Measurements from ENCODE around the gene VPS8.
"Not testable (repeated sequence)": the region's sequence is repeated elsewhere in the genome, so short reads cannot be mapped to it uniquely, and the experiment has no call there.

VPS8 gene

DNA sequence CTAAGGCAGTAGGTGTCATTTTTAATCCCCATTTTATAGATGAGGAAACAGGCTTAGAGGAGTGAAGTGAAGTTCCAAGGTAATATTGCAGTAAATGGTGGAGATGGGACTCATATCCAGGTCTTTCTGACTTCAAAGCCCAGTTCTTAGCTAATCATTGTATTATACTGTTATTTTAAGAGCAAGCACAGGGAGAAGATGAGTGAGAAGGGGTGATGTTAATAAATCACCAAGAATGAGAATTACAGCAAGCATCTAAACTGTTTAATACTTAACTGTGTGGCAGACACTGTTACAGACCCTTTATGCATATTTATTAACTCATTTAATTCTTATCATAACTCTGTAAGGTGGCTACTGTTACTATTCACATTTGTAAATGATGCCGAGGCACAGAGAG, 61.2 kb downstream of the VPS8 start:
- no peak for DNase-seq

GRCh38 chr3:184874709-184875644, 63.0 kb downstream of the VPS8 start:
- DNase-seq = peak; percentile 3

DNA sequence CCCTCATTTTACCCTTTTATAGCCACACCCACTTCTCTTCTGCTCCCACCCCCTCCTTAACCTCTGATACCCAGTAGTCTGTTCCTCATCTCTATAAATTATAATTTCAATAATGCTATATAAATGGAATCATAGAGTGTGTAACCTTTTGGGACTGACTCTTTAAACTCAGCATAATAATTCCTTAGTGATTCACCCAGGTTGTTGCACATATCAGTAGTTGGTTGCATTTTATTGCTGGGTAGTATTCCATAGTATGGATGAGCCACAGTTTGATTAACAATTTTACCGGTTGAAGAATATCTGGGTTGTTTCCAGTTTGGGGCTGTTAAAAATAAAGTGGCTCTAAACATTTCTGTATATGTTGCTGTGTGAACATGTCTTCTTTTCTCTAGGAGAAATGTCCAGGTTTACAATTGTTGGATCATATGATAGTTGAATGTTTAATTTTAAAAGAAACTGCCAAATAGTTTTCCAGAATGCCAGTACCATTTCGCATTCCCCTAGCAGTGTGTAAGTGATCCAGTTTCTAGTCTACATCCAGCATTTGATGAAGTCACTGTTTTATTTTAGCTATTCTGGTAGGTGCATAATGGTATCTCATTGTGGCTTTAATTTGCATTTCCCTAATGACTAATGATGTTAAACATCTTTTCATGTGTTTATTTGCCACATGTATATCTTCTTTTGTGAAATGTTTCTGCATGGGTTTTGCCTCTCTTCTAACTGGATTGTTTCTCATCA, 68.5 kb downstream of the VPS8 start:
- DNase-seq = no peak

- no peak for DNase-seq
Measured at GRCh38 chr3:184884359-184885017, 72.5 kb downstream of the VPS8 start.

GRCh38 chr3:184885112-184885511, 73.1 kb downstream of the VPS8 start:
- no peak for DNase-seq

DNA sequence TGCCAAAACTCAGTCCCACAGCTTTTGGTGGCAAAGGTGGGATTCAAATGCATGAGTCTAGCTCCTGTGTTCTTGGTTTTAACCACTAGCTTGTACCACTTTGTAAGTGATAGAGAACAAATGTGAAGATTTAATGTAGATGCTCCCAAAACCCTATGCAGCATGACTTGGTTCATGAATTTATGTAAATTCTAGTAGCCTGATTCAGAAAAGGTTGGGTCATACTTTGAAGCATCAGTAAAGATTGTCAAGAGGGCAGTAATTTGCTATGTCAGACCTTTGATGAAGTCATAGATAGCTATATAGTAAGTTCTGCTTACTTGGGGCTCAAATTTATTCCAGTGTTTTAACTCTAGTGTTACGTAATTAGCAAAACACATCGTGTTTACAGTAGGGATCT, 75.6 kb downstream of the VPS8 start:
- no peak for DNase-seq

- DNase-seq = no peak
Measured at GRCh38 chr3:184889312-184889904, 77.4 kb downstream of the VPS8 start.

GRCh38 chr3:184894051-184894450, 82.1 kb downstream of the VPS8 start:
- no peak for DNase-seq

GRCh38 chr3:184895350-184895749, 83.4 kb downstream of the VPS8 start:
- DNase-seq = no peak

GRCh38 chr3:184896336-184896735, 84.4 kb downstream of the VPS8 start:
- no peak for DNase-seq

DNA sequence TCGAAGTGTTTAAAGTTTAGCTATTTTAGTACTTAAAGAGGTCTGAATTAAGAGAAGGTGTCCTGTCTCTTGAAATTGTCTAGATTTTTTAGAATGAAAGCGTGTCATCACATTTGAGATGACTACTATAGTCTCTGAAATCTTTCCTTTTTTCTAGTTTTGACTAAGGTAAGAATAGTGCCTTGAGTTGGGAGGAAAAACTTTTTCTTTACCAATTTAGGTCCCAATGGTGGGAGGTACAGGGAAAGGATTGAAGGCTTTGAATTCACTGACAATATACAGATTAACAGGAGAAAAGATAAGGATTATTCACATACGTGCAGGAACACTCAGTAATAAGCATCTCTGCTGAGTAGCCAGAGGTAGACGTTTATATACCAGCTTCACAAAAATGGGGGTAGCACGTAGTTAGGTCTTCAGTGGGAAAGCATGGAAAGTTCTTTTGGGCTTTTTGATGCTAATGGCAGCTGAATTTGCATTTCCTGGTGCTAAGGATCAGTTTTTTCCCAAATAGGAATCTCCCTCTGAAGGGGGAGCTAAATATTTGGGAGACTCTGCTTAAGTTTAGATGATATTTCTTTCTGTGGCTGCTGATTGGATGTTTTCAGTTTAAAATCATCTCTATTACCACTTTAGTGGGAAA, 88.1 kb downstream of the VPS8 start:
- DNase-seq = no peak

DNA sequence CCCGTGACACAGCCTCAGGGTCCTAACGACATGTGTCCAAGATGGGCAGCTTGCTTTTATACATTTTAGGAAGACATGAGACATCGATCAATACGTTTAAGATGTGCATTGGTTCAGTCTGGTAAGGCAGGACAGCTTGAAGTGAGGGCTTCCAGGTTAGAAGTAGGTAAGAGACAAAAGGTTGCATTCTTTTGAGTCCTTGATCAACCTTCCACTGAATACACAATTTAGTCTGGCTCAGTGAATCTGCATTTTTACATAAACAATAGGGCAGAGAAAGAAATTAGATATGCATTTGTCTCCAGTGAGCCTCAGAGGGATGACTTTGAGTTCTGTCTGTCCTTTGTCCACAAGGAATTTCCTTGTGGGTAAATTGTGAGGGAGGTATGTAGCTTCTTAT, 95.1 kb downstream of the VPS8 start:
- not testable (repeated sequence) for DNase-seq

DNA sequence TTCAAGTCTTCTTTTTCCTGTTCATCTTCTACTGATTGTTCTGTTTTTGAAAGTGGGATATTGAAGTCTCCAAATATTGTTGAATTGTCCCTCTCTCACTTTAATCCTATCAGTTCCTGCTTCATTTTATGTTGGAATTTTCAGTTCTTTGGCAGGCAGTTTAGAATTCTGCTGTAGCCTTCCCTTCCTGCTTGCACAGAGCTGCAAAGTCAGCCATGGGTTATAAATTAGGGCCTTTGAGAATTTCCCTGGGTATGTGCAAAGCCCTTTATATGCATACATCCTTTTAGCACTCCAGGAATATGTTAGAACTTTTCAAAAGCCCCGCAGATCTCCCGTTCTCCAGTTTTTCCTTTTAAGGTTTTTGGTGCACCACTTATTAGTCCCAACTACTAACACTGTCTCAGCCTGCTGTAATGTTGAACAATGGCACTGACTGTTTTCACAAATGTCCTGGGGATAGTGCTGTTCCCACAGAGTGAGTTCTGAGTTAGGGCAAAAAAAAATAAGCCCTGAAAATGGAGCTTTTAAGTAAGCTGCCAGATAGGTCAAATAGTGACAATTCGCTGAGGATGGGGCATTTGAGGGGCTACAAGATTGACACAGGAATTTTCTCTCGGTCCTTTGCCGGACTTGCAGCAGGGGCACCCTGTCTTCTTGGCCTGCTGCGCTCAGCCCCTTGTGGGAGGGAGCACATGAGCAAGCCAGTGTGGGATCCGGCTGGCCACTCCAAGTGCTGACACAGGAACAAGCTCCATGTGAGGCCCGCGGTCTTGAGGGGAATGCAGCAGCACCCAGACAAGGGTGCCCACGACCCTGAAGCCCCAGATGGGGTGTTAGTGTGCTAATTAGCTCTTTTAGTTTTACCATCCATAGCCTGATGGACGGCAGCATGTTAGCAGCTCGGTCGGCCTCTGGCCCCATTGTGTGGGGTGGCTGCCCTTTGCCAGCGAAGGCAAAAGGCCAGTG, 96.0 kb downstream of the VPS8 start:
- DNase-seq = no peak

DNA sequence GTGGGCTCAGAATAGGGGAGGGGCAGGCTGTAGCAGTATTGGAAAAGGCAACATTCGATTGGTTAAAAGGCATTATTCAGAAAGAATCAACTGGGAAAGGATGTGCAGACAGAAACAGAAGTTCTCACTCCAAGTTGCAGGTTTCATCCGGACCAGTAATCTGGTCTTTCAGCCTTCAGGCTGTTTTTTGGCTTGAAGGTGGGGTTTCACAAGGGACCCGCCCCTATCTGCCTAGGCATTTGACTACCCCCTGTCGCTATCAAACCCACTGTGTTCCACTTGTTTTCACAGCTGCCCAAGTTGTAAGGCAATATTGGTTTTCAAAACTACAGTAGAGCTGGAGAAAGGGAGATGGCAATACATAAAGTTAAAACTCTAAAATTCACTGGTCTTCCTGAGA, 96.9 kb downstream of the VPS8 start:
- DNase-seq = no peak

GRCh38 chr3:184910664-184911063, 98.7 kb downstream of the VPS8 start:
- no peak for DNase-seq

GRCh38 chr3:184911570-184911969, 99.6 kb downstream of the VPS8 start:
- DNase-seq = no peak

- no peak for DNase-seq
Measured at GRCh38 chr3:184912163-184912562, 100.2 kb downstream of the VPS8 start.

DNA sequence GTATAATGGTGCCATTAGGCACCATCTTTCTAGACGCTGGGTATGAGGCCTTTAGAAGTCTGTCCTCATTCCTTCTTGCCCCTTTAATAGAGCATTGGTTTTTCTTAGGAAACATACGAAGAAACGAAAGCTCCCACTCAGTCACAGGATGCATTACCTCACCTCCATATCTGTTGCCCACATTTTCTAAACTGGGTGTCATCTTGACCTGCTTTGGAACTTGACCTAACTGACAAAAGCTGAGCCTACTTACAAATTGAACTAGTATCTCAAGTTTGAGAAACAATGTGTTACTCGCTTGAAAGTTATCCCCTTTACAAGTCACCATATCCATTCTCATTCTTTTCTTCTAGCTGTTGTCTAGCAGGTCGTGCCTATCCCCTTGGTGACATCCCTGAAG, 102.7 kb downstream of the VPS8 start:
- DNase-seq = no peak

DNA sequence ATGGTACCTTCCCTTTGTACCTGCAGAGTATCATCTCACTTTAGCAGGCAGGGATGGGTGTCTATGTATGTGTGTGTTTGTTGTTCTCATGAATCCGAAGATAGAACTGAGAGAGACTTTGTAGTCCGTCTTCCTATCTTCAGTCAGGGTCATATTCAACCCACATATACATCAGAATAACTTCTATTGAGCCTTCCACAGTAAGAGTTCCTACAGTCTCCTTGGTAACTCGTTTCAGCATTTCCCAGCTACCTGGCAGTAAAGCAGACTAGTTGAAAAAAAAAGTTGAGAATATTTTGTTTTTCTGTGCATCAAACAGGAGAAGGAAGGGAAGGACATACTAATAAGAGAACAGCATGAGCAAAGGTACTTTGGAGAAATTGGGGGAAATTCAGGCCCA, 106.8 kb downstream of the VPS8 start:
- DNase-seq = no peak

GRCh38 chr3:184919651-184920050, 107.7 kb downstream of the VPS8 start:
- DNase-seq = no peak

DNA sequence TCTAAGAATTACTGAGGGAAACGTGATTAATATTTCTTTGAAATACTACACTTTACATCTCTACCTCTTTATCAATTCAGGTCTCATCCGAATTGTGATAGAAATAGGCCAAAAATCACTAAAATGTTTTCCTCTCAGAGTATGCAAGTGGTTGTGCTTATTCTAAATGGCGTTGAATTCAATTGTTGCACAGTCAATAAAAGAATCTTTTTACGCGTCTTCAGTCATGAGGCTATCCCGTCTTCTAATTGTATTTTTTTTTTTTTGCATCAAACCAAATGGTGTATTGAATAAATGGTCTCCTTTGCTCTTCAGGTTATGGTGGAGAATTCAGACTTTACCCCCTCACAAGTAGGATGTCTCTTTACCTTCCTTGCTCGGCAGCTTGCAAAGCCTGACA, 112.6 kb downstream of the VPS8 start:
- no peak for DNase-seq

All from NCI-H2029 (cell line).